HTERT RPE-1 (cell line): Measurements from ENCODE around the gene ROBO1.
"Not testable (repeated sequence)": the region's sequence is repeated elsewhere in the genome, so short reads cannot be mapped to it uniquely, and the experiment has no call there.

Experiments used
- in situ Hi-C: fragments of 300-500 bp; cut with MboI; formaldehyde crosslinking; loops from 4 replicates; pipeline ENCODE4 v1.14.3; 2020; ENCODE audit warnings: low sequenced_read_pairs

The ROBO1 gene

DNA sequence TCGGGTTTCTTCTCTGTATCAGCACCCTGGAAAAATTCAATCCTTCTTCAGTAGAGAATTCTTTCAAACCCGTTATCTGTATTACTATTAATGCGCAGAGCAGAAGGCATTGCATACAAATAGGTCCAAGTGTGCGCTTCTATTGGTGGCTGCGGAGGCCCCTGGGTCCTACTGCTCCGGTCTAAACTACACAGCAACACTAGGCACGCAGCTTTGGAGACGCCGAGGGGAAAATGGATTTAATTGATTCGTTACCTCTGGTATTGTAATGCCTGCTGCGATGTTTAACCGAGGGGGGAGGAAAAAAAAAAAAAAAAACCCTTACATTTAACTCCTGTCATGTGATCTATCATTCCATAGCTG, at the start of gene ROBO1:
Gene ROBO1, minus strand, starts transcription at position 94 of the 363 bp plus-strand sequence.
- in situ Hi-C loops: no loop called here

DNA sequence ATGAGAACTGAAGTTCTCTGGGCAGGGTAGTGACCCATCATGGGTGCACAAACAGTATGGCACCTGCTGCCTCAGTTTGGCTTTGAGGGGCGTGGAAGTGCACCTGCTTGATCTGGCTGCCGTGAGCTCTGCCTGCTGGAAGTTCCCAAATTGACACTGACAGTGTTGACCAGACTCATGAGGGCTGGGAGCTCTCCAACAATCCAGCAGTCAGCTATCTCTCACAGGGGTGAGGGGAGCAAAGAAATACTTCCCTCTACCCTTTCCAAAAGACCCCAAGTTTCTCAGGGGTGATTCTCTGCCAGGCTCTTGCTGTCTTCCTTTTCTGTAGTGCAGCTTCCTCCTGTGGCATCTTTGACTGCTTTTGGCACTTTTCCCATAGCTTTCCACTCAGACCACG, 49.4 kb upstream of the ROBO1 start:
- in situ Hi-C loops: no loop called here

DNA sequence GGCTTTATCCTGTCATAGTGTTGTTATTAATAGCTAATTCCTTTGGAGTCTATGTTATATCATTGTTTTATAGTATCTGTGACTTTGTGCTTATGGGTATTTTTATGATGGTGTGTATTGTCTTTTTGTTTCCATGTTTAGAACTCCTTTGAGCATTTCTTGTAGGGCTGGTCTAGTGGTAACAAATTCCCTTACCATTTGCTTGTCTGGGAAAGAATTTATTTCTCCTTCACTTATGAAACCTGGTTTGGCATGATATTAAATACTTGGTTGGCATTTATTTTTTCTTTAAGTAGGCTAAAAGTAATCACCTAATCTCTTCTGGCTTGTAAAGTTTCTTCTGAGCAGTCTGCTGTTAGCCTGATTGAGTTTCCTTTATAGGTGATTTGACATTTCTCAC, 47.7 kb upstream of the ROBO1 start:
- in situ Hi-C loops: no loop called here

DNA sequence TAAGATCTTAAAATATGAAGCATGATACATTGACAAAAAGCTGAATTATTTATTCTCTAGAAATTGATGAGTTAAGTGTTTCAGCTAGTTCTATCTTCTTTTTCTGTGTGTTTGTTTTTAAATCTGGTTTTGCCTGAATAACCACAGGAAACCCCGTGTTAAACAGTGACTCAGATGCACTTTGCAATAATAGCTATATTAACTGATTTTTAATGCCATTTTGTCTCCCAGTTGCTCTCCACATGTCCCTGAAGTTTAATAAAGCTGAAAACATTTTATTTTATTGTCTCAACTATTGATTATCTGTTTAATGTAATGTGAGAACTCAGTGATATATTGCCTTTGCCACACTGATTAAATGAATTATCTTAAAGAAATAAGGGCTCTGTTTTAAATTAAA, 42.8 kb upstream of the ROBO1 start:
- in situ Hi-C loops: no loop called here

DNA sequence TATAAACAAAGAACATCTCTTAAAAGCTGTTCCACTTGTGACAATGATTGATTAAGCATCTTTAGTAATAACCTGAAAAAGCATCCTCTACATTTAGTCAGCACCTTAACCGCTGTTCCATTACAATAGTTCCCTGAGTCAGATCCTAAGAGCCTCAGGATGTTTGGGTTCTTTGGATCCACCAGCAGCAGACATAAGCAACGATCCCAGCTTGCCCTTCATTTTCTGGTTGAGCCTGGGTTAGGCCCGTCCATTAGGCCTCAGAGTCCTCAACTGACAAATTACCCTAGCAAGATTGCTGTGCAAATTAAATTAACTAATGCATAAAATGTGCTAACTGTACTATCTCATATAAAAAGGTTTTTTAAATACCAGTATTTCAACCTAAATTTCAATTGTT, 42.3 kb upstream of the ROBO1 start:
- in situ Hi-C loops: no loop called here

DNA sequence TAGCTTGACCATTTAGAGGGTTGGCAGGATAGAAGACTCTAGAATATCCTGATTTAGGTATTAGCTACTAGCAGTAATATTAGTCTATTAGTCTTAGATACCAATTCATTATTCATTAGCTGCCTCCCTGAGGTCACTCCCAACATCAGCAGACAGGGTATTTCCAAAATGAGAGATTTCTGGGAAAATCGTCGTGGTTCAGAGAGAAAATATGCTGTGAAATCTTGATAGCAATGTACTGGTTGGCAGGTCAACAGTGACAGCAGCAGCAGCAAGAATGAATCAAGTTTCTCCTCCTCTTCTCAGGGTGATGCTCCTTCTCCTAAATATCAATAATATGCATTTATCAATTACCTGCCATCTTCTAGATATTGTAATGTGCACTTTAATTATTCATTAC, 41.3 kb upstream of the ROBO1 start:
- in situ Hi-C loops: no loop called here

DNA sequence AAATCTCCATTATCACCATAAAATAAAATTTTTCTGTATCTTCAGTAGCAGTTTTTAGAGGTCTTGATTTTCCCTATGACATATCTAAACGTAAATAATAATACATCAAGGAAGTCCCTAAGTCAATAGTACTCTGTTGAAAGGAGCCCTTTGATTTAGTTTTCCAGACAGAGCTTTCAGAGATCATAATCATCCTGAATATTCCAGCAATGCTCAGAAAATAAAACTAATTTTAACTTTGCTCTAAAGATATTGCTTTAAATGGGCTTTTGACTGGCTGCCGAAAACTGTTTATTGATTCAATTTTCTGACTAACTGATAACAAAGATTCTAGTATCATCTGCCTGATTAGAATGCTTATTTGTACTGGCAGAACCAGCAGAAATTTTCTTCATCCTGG, 40.7 kb upstream of the ROBO1 start:
- in situ Hi-C loops: no loop called here

DNA sequence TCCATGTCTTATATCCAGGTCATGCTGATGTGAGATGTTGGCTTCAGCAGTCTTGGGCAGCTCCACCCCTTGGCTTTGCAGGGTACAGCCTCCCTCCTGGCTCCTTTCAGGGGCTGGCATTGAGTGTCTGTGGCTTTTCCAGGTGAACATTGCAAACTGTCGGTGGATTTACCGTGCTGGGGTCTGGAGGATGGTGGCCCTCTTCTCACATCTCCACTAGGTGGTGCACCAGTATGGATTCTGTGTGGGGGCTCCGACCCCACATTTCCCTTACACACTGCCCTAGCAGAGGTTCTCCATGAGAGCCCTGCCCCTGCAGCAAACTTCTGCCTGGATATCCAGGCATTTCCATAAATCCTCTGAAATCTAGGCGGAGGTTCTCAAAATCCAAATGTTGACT, 22.4 kb upstream of the ROBO1 start:
- in situ Hi-C loops: not testable (repeated sequence)

DNA sequence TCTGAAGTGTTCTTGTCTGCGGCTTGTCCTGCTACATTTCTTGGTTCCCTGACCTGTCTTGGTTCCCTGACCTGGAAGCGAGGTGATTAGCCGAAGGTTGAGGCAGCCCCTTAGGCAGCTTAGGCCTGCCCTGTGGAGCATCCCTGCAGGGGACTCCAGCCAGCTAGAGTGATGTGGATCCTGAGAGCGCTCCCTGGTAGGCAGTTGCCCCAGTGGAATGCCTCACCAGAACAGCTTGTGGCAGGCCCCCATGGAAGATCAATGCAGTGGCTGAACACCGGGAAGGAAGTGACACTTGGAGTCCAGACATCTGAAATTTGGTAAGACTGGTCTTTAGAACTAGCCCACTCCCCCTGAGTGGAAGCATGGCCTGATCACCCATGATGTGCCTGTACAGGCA, 5.5 kb upstream of the ROBO1 start:
- in situ Hi-C loops: no loop called here

DNA sequence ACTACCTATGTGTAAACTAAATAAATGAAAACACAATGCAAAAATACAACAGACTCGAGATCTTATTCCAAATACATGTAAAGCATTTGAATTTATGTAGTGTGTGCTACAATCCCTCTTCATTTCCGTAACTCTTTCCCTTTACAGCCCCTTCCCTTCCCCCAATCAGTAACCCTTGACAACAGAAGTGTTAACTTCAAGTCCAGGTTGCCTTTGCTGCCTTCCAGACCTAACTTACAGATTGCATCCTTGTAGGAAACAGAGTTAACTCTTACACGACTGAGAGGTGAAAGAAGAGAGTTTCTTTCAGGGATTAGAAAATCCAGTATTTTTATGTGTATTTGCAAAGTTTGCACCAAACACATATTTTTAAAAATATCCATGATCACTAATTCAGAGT, 1.4 kb upstream of the ROBO1 start:
- in situ Hi-C loops: no loop called here

DNA sequence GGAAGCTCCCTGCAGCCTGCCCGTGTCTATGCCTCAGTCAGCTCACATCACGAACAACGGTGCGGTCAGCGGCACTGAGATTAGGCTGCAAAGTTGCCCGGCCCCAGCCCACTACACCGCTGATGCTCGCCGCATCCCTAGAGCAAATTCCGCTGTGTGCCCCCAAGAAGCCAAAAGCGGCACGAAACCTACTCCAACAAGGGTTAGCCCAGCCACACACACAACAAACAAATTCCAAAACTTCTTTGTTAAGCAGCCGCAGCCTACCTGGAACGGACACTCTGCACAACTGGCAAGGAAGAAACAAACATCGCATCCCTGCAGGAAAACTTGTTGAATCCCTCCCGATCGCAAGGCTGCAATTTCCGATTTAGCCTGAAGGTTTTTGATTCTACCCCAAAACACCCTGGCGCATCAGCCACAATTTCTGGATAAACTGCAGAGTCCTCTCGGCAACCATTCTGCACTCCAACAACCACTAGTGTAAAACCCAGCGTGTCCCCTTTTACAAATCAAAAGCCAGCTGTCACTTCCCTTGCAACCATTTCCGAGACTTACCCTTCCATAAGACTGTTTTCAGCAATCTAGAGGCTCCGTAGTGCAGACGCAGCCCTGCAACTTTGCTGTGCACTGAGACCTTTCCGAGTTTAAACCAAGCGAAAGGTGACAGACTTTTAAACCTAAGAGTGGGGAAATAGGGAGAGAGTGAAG, 449 bp downstream of the ROBO1 start:
- in situ Hi-C loops: no loop called here

DNA sequence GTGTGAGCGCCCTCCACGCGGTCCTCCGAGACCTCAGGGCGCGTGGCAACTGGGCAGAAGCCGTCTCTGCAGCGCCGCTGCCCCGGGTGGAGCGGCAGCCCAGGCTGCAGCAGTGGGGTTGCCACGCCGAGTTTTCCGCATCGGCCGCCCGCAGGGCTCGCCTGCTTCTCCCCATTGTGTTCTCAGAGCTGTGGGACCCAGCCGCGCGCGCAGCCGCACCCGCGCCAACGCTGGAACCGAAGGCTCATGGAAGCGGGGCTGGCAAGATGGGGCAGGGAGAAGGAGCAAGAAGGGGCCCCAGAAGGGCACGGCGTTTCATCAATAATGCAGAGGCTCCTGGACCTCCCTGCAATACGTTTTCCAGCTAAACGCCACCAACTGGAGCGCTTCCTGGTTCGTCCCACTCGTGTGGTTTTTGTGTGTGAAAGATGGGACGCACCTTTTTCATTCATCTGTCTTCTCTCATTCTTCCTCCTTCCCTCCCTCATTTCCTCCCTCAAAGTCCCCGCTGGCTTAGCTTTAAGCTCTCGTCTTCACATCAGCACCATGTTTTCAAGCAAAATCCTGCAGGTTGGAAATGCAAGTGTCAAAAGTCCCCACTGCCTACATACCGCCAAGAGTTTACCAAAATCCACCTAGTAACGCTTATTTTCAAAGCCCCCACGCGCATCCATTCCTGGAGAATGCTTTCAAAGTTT, 1.2 kb downstream of the ROBO1 start:
- in situ Hi-C loops: no loop called here

DNA sequence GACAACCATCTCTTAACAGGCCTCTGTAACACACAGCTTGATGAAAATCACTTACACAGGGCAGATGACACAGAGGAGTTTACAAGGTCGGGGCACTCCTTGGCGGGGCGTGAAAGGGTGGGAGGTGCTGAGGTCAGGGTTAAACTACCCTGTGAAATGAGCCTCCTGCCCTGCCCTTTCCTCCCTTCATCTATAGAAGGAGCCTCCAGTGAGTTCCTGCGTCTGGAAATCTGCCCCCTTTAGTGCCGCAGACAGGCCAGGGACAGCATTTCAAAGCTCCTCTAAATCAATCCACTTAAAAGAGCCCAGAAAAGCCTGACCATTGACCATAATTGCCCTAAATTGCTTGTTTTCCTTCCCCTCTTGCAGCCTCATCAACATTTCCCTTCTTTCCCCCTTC, 1.9 kb downstream of the ROBO1 start:
- in situ Hi-C loops: no loop called here

DNA sequence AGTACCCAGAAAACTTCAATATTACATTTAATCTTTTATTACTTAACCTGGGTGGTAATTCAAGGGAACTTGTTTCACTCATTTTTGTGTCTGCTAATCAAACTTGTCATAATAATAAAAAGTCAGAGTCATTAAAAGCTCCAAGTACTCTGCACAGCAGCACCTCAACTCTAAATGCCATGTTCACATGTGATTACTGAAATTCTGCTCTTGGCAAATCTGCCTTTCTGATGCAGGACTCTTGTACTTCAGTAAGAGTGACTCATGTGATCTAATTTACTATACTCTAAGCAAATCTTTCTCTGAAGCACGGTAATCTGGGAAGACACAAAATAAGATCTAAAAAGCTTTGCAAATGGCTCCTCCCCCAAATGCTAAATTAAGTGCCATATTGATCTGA, 6.4 kb downstream of the ROBO1 start:
- in situ Hi-C loops: no loop called here

DNA sequence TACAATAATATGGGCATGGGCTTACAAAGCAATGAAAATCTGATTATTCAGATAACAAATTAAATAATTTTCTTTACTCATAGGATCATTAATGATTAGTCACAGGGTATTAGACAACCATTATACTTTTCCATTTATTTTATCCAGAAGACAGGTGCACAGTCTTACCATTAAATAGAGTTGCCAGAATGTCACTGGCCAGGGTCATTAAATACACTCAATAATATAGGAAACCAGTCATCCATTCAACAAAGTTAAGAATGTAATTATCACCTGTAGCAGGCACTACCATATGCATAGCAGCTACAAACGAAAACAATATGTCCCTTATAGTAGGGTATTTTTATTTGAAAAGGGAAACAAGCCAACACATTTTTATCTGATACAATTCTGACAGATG, 16.1 kb downstream of the ROBO1 start:
- in situ Hi-C loops: no loop called here

DNA sequence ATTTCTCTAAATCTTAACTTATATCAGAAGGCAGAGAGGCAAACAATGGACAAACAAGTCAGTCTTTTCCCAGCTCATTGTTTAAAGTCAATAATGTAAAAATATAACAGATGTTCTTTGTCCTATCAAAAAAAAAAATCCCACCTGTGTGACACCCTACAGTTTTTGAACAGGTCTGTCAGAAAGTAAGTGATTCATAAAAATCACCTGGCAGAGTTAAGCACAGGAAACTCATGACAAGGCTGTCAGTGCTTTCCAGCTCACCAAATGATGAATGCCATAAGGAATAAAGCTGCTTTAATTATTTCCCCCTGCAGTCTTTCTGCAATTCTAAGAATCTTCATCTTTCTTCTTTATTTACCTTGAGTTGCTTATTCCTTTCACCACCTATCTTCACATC, 30.3 kb downstream of the ROBO1 start:
- in situ Hi-C loops: no loop called here

DNA sequence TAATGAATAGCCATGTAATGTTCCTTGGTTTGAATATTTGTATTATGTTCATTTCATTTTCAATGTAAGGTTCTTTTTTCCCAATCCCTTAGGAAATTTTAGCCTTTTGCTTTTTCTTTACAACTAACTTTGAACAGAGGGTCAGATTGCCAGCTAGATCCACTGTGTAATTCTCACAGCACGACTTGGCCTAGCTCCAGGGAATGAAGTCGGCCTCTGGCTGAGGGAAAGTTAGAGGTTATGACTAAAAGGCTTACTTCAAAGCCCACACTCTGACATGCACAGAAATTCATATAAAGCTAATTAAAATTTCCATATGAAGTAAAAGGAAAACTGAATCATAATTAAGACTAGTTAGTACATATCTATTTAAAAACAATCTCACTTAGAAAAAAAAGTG, 38.7 kb downstream of the ROBO1 start:
- in situ Hi-C loops: no loop called here

DNA sequence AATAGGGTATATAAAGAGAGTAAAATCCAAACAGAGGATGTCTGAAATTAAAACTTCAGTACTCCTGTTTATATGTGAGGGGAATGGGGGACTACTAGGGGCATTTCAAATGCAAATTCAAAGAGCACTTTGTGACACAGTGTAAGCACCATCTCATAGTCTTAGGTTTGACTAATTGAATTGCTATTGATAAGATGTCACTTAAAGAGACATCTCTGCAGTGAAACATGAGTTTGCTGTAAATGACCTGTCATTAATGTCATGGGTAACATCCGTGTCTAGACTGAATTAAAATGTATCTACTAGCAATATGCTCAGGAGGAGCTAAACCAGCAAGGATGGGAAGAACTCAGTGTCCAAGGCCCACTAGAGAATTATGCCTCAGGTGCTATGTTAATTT, 41.0 kb downstream of the ROBO1 start:
- in situ Hi-C loops: no loop called here

DNA sequence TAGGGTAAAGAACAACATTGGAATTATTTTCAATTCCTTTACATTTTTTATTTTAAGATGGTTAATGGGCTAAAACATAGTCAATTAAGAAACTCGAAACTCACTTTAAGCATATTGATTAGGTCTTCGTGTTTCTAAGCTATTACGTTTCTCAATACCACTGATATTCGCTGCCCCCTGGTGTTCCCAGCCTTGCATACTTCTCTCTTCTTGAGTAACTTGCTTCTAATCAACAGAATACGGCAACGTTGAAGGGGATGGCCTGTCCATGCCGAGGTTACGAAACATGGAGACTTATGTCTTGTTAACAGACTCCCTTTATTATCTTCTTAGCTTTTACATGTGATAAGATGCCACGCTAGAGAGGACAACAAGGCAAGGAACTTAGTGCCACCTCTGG, 43.6 kb downstream of the ROBO1 start:
- in situ Hi-C loops: no loop called here

DNA sequence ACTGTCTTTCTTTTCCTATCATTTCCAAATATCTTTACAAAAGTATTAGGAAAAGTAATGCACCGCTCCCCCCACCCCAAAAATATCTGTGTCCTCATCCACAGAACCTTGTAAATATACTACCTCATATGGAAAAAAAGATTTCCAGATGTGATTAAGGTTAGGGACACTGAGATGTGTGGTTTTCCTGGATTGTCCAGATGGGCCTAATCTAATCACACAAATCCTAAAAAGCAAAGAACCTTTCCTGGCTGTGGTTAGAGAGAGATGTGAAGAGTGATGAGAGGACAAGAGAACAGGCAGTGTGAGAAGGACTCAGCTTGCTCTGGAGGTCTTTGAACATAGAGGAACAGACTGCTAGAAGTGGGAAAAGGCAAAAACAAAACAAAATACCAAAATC, 77.7 kb downstream of the ROBO1 start:
- in situ Hi-C loops: no loop called here

DNA sequence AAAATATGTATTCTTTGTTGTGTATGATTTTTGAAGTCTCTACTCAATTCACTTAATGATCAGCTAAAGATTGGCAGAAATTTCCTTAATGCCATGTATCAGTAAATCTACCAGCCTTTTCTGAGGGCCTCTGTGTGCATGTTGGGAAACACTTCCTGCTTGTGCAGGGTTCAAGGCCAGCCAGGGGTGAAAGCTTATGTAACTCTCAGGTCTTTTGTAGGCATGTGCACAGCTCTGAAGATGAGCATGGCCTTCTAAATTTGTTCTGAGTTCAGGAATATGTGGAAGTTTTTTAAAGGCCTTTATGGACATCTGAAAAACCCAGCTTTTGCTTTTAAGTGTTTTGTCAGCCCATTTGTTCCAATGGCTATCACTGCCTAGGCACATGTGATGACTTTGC, 82.7 kb downstream of the ROBO1 start:
- in situ Hi-C loops: no loop called here

DNA sequence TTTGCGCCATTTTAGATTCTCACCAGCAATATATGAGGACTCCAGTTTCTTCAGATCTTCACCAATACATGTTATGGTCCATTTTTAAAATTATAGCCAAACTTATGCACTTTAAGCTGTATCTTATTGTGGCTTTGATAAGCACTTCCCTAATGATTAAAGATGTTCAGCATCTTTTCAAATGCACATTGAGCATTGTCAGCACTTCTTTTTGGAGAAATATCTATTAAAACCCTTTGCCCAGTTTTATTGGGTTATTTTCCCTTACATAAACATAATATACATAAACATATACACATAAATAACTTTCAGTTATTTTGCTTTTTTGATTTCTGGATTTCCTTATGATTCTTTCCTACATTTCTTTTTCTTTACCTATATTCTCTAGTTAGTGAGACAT, 83.8 kb downstream of the ROBO1 start:
- in situ Hi-C loops: no loop called here

DNA sequence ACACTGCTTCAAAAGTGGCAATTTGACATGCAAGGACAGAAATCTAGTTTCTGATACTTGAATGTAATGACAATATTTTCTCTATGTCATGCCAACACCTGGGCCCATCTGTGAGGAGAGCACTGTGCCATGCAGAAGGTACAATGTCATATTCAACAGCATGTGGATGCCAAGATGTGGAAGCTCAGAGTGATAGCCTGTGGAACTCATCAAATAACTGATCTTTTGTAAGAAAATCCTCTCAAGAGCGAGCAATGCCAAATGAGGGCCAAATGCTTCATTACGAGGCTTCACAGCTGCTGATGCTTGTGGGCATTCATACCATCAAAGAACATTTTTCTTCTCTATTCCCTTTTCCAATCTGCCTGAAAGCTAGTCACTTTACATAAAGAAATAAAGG, 95.1 kb downstream of the ROBO1 start:
- in situ Hi-C loops: no loop called here
